OCI-LY1 (cell line): ENCODE results near the gene DBNDD1.

Experiments used
- H2AFZ ChIP-seq: fragments of 200-600 bp; sonication (generic), shearing (Covaris generic); 2 replicates; pipeline ENCODE4 v1.6.0; 2014; ENCODE audit warnings: antibody characterized with exemption, mild to moderate bottlenecking, low read length
- H3F3A ChIP-seq: fragments of 200-600 bp; sonication (generic), shearing (Covaris generic); 2 replicates; pipeline ENCODE4 v1.6.0; 2014; ENCODE audit warnings: mild to moderate bottlenecking, antibody characterized with exemption, low read length, moderate library complexity; ENCODE audit not compliant: insufficient read depth
- H3K27ac ChIP-seq: fragments of 200-600 bp; sonication (generic); 2 replicates; pipeline ENCODE4 v1.5.1; 2014; ENCODE audit warnings: low read length, mixed run types, mild to moderate bottlenecking, low read depth; ENCODE audit not compliant: poor library complexity, severe bottlenecking
- H3K27me3 ChIP-seq: fragments of 200-600 bp; sonication (generic); 2 replicates; pipeline ENCODE4 v1.6.0; 2014; ENCODE audit warnings: antibody characterized with exemption, mild to moderate bottlenecking, low read length, moderate library complexity; ENCODE audit not compliant: insufficient read depth
- H3K36me3 ChIP-seq: fragments of 200-600 bp; sonication (generic); 2 replicates; pipeline ENCODE4 v1.6.1; 2014; ENCODE audit warnings: mild to moderate bottlenecking, antibody characterized with exemption, low read length, moderate library complexity, mixed read lengths; ENCODE audit not compliant: insufficient read depth
- H3K4me1 ChIP-seq: fragments of 200-600 bp; sonication (generic); 2 replicates; pipeline ENCODE4 v1.5.1; 2014; ENCODE audit warnings: mild to moderate bottlenecking, low read length, moderate library complexity; ENCODE audit not compliant: insufficient read depth, severe bottlenecking
- H3K4me2 ChIP-seq: fragments of 200-600 bp; sonication (generic), shearing (Covaris generic); 2 replicates; pipeline ENCODE4 v1.6.1; 2014; ENCODE audit warnings: low read length
- H3K4me3 ChIP-seq: fragments of 200-600 bp; sonication (generic); 2 replicates; pipeline ENCODE4 v1.5.1; 2014; ENCODE audit warnings: low read length, low read depth, mild to moderate bottlenecking, mixed read lengths; ENCODE audit not compliant: poor library complexity, severe bottlenecking
- H3K79me2 ChIP-seq: fragments of 200-600 bp; shearing (Covaris generic); 2 replicates; pipeline ENCODE4 v1.6.1; 2016; ENCODE audit warnings: mixed run types, low read length, mixed read lengths; ENCODE audit not compliant: insufficient read depth
- H3K9ac ChIP-seq: fragments of 200-600 bp; sonication (generic), shearing (Covaris generic); 2 replicates; pipeline ENCODE4 v1.6.1; 2014; ENCODE audit warnings: mild to moderate bottlenecking, low read length, mixed read lengths
- H3K9me2 ChIP-seq: fragments of 200-600 bp; sonication (generic), shearing (Covaris generic); 2 replicates; pipeline ENCODE4 v1.6.1; 2014; ENCODE audit warnings: low read depth, mild to moderate bottlenecking, low read length, mixed read lengths
- H3K9me3 ChIP-seq: fragments of 200-600 bp; shearing (Covaris generic); 2 replicates; pipeline ENCODE4 v1.6.1; 2014; ENCODE audit warnings: low read length, mixed read lengths
- H4K20me1 ChIP-seq: fragments of 200-600 bp; sonication (generic), shearing (Covaris generic); 2 replicates; pipeline ENCODE4 v1.6.0; 2016; ENCODE audit warnings: mild to moderate bottlenecking, low read length; ENCODE audit not compliant: insufficient read depth
- EZH2 ChIP-seq: fragments of 200-600 bp; sonication (generic), shearing (Covaris generic); IDR thresholded peaks from 2 replicates; pipeline ENCODE4 v1.8.0; 2017; ENCODE audit warnings: borderline replicate concordance, mixed run types, mild to moderate bottlenecking, antibody characterized with exemption, low read length, moderate library complexity, mixed read lengths
- TF ChIP-seq, protein P1 (sequence below): fragments of 200-600 bp; sonication (generic), shearing (Covaris generic); IDR thresholded peaks from 2 replicates; pipeline ENCODE4 v1.5.1; 2017; ENCODE audit warnings: mild to moderate bottlenecking, antibody characterized with exemption, low read length, moderate library complexity, mixed read lengths

DBNDD1 gene

DNA sequence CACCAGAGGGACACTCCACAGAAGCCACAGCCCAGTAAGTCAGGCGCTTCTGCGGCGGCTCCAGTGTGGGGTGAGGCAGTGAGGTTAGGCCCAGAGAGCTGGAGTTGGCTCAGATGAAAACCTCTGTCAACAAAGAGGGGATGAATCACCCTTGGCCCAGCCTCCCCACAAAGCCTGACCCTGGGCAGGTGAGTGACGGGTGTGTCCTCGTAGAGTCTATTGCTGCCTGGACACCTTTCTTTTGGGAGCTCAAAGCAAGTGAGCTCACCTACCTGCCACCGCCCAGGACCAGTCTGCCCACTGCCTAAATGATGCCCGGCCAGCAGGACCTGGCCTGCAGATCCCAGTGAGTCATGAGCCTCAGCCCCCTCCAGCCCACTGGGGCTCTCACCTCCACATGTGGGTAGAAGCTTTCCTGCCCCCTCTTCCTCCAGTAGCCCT, 24.9 kb upstream of the DBNDD1 start:
- Histone ChIP-seq H3K27ac (no peak overlapping the region), H3K36me3 (no peaks in the 10 kb centered on the region), H3K9me3 (no peaks in the 10 kb centered on the region), H3K4me1 (no peaks in the 10 kb centered on the region), H3F3A (no peaks in the 10 kb centered on the region), H4K20me1 (no peaks in the 10 kb centered on the region), H3K27me3 (0 out of 2 replicates have a peak, but pooled peaks cover 9% of the 10 kb centered on the region), H3K79me2 (no peaks in the 10 kb centered on the region), H2AFZ (no peak overlapping the region), H3K4me2 (no peak overlapping the region), H3K4me3 (no peak overlapping the region), H3K9ac (no peak overlapping the region), H3K9me2 (no peaks in the 10 kb centered on the region)
- no peak for TF ChIP-seq EZH2
- TF ChIP-seq, protein P1, sequence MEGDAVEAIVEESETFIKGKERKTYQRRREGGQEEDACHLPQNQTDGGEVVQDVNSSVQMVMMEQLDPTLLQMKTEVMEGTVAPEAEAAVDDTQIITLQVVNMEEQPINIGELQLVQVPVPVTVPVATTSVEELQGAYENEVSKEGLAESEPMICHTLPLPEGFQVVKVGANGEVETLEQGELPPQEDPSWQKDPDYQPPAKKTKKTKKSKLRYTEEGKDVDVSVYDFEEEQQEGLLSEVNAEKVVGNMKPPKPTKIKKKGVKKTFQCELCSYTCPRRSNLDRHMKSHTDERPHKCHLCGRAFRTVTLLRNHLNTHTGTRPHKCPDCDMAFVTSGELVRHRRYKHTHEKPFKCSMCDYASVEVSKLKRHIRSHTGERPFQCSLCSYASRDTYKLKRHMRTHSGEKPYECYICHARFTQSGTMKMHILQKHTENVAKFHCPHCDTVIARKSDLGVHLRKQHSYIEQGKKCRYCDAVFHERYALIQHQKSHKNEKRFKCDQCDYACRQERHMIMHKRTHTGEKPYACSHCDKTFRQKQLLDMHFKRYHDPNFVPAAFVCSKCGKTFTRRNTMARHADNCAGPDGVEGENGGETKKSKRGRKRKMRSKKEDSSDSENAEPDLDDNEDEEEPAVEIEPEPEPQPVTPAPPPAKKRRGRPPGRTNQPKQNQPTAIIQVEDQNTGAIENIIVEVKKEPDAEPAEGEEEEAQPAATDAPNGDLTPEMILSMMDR: no peak

DNA sequence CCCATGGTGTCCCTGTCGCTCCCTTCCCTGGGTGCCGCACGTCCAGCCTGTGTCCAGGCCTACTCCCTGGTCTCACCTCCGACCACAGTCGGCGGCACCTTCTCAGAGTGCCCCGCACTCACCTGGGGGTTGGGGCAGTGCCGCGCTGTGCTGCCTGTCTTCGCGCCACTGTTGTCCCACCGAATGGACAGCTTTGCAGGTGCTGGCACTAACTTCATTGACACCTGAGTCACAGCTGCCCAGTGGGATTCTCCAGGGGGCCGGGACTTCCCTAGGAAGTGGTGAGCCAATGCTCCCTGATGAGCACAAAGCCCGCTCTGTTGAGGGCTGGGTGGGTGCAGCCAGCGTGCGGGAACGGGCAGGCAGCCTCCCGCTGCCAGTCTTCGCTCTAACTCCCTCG, 24.3 kb upstream of the DBNDD1 start:
- Histone ChIP-seq H3K9me2 (no peaks in the 10 kb centered on the region), H3K9ac (no peak overlapping the region), H3K36me3 (no peaks in the 10 kb centered on the region), H3K79me2 (no peaks in the 10 kb centered on the region), H3K27ac (no peak overlapping the region), H3F3A (no peaks in the 10 kb centered on the region), H3K4me3 (no peak overlapping the region), H3K27me3 (0 out of 2 replicates have a peak, but pooled peaks cover 9% of the 10 kb centered on the region), H4K20me1 (no peaks in the 10 kb centered on the region), H3K4me2 (no peak overlapping the region), H3K9me3 (no peaks in the 10 kb centered on the region), H3K4me1 (no peaks in the 10 kb centered on the region), H2AFZ (no peak overlapping the region)
- TF ChIP-seq EZH2: no peak
- TF ChIP-seq, protein P1: no peak

DNA sequence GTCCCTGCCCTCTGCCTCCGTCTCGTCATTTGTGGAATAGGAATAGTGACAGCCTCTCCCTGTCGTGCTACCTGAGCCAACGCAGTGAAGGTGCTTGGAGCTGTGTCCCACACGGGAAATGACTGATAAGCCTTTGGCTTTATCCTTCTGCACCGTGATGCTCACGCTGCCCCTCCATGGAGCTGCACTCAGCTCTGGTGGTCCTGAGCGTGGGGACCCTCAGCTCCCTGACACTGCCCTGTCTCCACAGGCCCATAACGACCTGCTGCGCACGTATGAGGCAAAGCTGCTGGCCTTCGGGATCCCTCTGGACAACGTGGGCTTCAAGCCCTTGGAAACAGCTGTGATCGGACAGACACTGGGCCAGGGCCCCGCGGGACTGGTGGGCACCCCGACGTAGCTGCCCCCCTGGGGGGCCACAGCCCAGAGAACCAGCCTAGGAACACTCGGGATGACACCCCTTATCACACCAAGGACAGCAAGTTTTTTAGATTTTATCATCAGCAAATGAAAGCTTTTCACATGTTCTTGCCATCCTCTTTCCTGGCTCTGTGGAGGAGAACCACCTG, 23.8 kb upstream of the DBNDD1 start:
- Histone ChIP-seq H3K4me2 (no peak overlapping the region), H3K27me3 (0 out of 2 replicates have a peak, but pooled peaks cover 9% of the 10 kb centered on the region), H2AFZ (no peak overlapping the region), H3K9ac (no peak overlapping the region), H3K4me3 (no peak overlapping the region), H3K9me3 (no peaks in the 10 kb centered on the region), H3K4me1 (no peaks in the 10 kb centered on the region), H3K79me2 (no peaks in the 10 kb centered on the region), H4K20me1 (no peaks in the 10 kb centered on the region), H3K9me2 (no peaks in the 10 kb centered on the region), H3K36me3 (no peaks in the 10 kb centered on the region), H3K27ac (no peak overlapping the region), H3F3A (no peaks in the 10 kb centered on the region)
- TF ChIP-seq, protein P1: no peak
- no peak for TF ChIP-seq EZH2
